Ishikawa (cell line): ENCODE results near the gene OVOL3.

Experiments
- CEBPB ChIP-seq: IDR thresholded peaks from 2 replicates; pipeline ENCODE4 v1.6.1; 2012
- CREB1 ChIP-seq: IDR thresholded peaks from 2 replicates; pipeline ENCODE4 v1.6.1; 2012; ENCODE audit warnings: low read depth
- EGR1 ChIP-seq: IDR thresholded peaks from 2 replicates; pipeline ENCODE4 v1.6.1; 2012
- EP300 ChIP-seq: IDR thresholded peaks from 2 replicates; pipeline ENCODE4 v1.6.1; 2012; ENCODE audit warnings: borderline replicate concordance
- FOXM1 ChIP-seq: IDR thresholded peaks from 2 replicates; pipeline ENCODE4 v1.6.1; 2012; ENCODE audit warnings: low read depth, borderline replicate concordance
- MAX ChIP-seq: IDR thresholded peaks from 2 replicates; pipeline ENCODE4 v1.6.1; 2012
- NFIC ChIP-seq: IDR thresholded peaks from 2 replicates; pipeline ENCODE4 v1.6.1; 2012
- RAD21 ChIP-seq: IDR thresholded peaks from 2 replicates; pipeline ENCODE4 v1.6.1; 2012; ENCODE audit warnings: low read depth
- REST ChIP-seq: IDR thresholded peaks from 2 replicates; pipeline ENCODE4 v1.6.1; 2012; ENCODE audit warnings: low read depth, mild to moderate bottlenecking
- TAF1 ChIP-seq: IDR thresholded peaks from 2 replicates; pipeline ENCODE4 v1.6.1; 2012; ENCODE audit warnings: low read depth, mild to moderate bottlenecking
- TCF12 ChIP-seq: IDR thresholded peaks from 2 replicates; pipeline ENCODE4 v1.6.1; 2012; ENCODE audit warnings: low read depth
- TEAD4 ChIP-seq: IDR thresholded peaks from 2 replicates; pipeline ENCODE4 v1.6.1; 2012
- USF1 ChIP-seq: IDR thresholded peaks from 2 replicates; pipeline ENCODE4 v1.6.1; 2012
- YY1 ChIP-seq: IDR thresholded peaks from 2 replicates; pipeline ENCODE4 v1.6.1; 2012; ENCODE audit warnings: low read depth
- ZBTB7A ChIP-seq: IDR thresholded peaks from 2 replicates; pipeline ENCODE4 v1.6.1; 2012; ENCODE audit warnings: low read depth

The OVOL3 gene

GRCh38 chr19:36093146-36093662 is 17.7 kb upstream of the OVOL3 start:
- TF ChIP-seq TCF12 (no peak), REST (no peak), CEBPB (no peak), ZBTB7A (no peak), FOXM1 (no peak), MAX (no peak), RAD21 (no peak), EGR1 (no peak), NFIC (no peak), USF1 (no peak), CREB1 (no peak), TEAD4 (no peak), EP300 (no peak), YY1 (no peak), TAF1 (no peak)

- TF ChIP-seq TAF1 (no peak), REST (no peak), FOXM1 (no peak), MAX (no peak), RAD21 (no peak), TCF12 (no peak), EP300 (no peak), ZBTB7A (no peak), CEBPB (no peak), NFIC (no peak), TEAD4 (no peak), YY1 (no peak), CREB1 (no peak), USF1 (no peak), EGR1 (no peak)
Observed at GRCh38 chr19:36093687-36094086, 17.3 kb upstream of the OVOL3 start.

- TF ChIP-seq TCF12: no peak
- TF ChIP-seq EGR1: no peak
- no peak for TF ChIP-seq REST
- TF ChIP-seq FOXM1: no peak
- TF ChIP-seq USF1: no peak
- TF ChIP-seq RAD21: no peak
- TF ChIP-seq MAX: no peak
- TF ChIP-seq TEAD4: no peak
- TF ChIP-seq CREB1: no peak
- TF ChIP-seq ZBTB7A: no peak
- TF ChIP-seq CEBPB: no peak
- TF ChIP-seq NFIC: no peak
- TF ChIP-seq EP300: no peak
- TF ChIP-seq TAF1: no peak
- TF ChIP-seq YY1: no peak
Observed at GRCh38 chr19:36097036-36097435, 13.9 kb upstream of the OVOL3 start.
